Gastrocnemius medialis (tissue), 4 donors: ENCODE data around the gene ITGA3. TPM values are rescaled to one million over a fixed set of nuclear protein-coding genes. Genes with fewer than 3 reads are reported as not detected.
A peak's percentile ranks its signal among the peaks of the same experiment; 100 is the strongest.

Experiments used
- ATAC-seq, 2 donors: fragments of 150-250 bp; one replicate each; pipeline ENCODE4 v1.9.1; 2016
- DNase-seq, 2 donors: peaks; one replicate each; pipeline ENCODE4 v3.0.0-alpha.2; 2019
- H3K27ac ChIP-seq, 4 donors: fragments of 200-600 bp; sonication (generic); 1 replicate in 1 of 4; 2 replicates in 3 of 4; pipeline ENCODE4 v1.5.1; 2016 to 2018; ENCODE audit warnings: mild to moderate bottlenecking in 2 of 4, moderate library complexity in 1 of 4
- H3K27me3 ChIP-seq, 3 donors: fragments of 200-600 bp; sonication (generic) in 2 of 3; 1 replicate in 1 of 3; 2 replicates in 2 of 3; pipeline versions ENCODE4 v1.5.1 to v1.6.0; 2016 to 2019; ENCODE audit warnings: mild to moderate bottlenecking in 1 of 3, moderate library complexity in 1 of 3
- H3K36me3 ChIP-seq, 2 donors: fragments of 200-600 bp; sonication (generic) in 1 of 2; one replicate each; pipeline ENCODE4 v1.5.1; 2017 to 2018
- H3K4me1 ChIP-seq, 2 donors: fragments of 200-600 bp; sonication (generic) in 1 of 2; one replicate each; pipeline ENCODE4 v1.5.1; 2016 to 2017; ENCODE audit warnings: mild to moderate bottlenecking in 2 of 2
- H3K4me3 ChIP-seq, 4 donors: fragments of 200-600 bp; sonication (generic) in 3 of 4; 1 replicate in 1 of 4; 2 replicates in 3 of 4; pipeline ENCODE4 v1.5.1; 2016 to 2019; ENCODE audit warnings: mild to moderate bottlenecking in 2 of 4
- H3K9me3 ChIP-seq, 3 donors: fragments of 200-600 bp; sonication (generic) in 2 of 3; 1 replicate in 1 of 3; 2 replicates in 2 of 3; pipeline ENCODE4 v1.5.1; 2016 to 2019
- POLR2A ChIP-seq, 2 donors: fragments of 450-650 bp; IDR thresholded peaks; one replicate each; pipeline ENCODE4 v1.6.1; 2017; ENCODE audit warnings: antibody characterized with exemption in 2 of 2, mild to moderate bottlenecking in 2 of 2, moderate library complexity in 2 of 2
- in situ Hi-C, 4 donors: fragments of 200-750 bp; cut with MboI; loops; one replicate each; pipeline versions ENCODE4 v1.15.0 to v1.8.0; 2017; ENCODE audit warnings: low sequenced_read_pairs in 4 of 4
- intact Hi-C: fragments of 100-400 bp; cut with DNase I; formaldehyde crosslinking; loops from one replicate; pipeline ENCODE4 v1.15.1; 2023; ENCODE audit warnings: low total_unique reads
- total RNA-seq, 4 donors: library from RNA; depleted of rRNA; stranded (reverse); fragments of >200 nt; gene quantifications; one replicate each; pipeline versions ENCODE4 v1.1.0 to v1.2.3, GENCODE V29; 2016
- TF ChIP-seq, protein P1 (sequence below), 5 experiments: fragments of 450-650 bp in 3 of 5; fragments of 200-600 bp in 2 of 5; sonication (generic) in 2 of 5; IDR thresholded peaks in 4 of 5; conservative IDR thresholded peaks in 1 of 5; 1 replicate in 4 of 5; 2 replicates in 1 of 5; pipeline ENCODE4 v1.5.1; 2016 to 2019; ENCODE audit warnings: antibody characterized with exemption in 5 of 5, mild to moderate bottlenecking in 3 of 5, moderate library complexity in 3 of 5

ITGA3 gene
- total RNA-seq, 4 donors from 2014 or later, result 5.1 to 25.9 (median 18.4) TPM

DNA sequence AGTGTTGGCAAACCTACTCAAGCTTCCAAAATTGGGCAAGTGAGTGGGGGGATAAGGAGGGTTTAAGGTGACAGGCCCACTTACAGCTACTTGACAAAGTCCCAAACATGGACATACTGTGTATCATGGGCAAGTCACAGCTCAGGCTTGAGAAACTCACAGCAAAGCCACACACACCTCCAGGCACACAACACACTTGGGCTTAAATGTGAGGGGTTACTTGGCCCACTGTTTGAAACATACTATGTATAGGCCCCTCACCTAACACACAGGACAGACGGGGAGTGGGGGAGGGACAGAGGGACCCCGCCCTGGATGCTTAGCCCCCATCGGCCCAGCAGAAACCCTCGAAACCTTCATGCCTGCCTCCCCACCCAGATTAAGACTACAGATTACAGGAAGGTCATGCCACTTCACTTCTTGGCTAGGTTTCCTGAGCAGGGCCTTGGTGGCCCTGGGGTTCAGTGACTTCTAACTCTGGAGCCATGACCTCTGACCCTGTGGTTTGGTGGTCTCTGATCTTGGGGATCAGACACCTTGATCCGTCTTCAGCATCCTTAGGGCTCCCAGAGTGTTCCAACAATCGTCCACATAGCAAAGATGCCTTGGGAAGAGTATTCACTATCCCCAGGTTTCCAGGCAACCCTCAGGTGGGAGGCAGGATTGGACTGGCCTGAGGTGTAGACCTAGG is 76.3 kb downstream of the ITGA3 start:
- in situ Hi-C loops (no loop called here), intact Hi-C loops (loop anchor here (2.0 to 5.0 kb wide), 3 partner anchors 19 to 37 kb away; partner anchors contain the start of genes PDK2 and SGCA)
- DNase-seq (no peak), ATAC-seq (no peak)
- H3K9me3 ChIP-seq, result no peaks in the 10 kb centered on the region
- H3K27ac ChIP-seq, result peak overlapping the region; percentile 89 to 95 (median 95)
- H3K27me3 ChIP-seq, result peaks cover 0 to 4% (median 0%) of the 10 kb centered on the region in 3 donors
- TF ChIP-seq, protein P1, sequence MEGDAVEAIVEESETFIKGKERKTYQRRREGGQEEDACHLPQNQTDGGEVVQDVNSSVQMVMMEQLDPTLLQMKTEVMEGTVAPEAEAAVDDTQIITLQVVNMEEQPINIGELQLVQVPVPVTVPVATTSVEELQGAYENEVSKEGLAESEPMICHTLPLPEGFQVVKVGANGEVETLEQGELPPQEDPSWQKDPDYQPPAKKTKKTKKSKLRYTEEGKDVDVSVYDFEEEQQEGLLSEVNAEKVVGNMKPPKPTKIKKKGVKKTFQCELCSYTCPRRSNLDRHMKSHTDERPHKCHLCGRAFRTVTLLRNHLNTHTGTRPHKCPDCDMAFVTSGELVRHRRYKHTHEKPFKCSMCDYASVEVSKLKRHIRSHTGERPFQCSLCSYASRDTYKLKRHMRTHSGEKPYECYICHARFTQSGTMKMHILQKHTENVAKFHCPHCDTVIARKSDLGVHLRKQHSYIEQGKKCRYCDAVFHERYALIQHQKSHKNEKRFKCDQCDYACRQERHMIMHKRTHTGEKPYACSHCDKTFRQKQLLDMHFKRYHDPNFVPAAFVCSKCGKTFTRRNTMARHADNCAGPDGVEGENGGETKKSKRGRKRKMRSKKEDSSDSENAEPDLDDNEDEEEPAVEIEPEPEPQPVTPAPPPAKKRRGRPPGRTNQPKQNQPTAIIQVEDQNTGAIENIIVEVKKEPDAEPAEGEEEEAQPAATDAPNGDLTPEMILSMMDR (IDR thresholded peaks at IDR 0.05 in 4 of 5, conservative IDR thresholded peaks at IDR 0.05 in 1 of 5), result no peak
- TF ChIP-seq POLR2A (IDR thresholded peaks at IDR 0.05), result no peak
- peaks cover 35 to 47% of the 10 kb centered on the region in 2 donors for H3K4me1 ChIP-seq
- no peak overlapping the region for H3K4me3 ChIP-seq
- H3K36me3 ChIP-seq, result peaks cover 0 to 16% of the 10 kb centered on the region in 2 donors

DNA sequence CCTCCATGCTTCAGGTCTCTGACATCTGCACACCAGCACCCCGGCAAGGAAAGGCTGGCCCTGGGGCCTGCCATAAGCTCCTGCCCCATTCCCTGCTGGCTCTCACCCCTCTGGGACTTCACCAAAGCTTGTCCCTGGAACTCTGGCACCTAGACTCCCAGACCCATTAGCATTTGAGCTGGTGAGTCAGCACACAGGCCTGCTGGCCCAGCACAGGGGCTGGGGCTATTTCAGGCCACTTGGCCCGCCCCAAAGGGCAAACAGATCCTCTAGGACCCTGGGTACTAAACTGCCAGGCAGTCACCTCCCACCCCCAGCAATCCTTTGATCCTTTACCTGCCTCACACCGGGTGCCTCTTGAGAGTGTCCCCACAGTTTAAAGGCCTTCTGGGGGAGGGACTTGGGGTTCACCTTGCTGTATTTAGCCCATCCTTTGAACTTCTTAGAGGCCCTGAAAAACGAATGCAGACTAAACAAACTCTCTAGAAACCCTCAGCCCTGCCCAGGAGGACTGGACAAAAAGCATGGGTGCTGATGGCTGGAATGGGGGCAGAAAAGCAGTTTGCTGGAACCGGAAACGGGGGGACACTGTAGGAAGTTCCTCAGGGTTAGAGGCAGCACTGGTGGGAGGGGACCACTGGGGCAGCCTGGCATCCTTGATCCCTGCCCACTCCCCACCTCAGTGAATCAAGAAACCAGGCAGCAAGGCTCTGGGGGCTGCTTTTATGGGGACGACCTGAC is 77.3 kb downstream of the ITGA3 start:
- ATAC-seq (peak; percentile 89 to 93), DNase-seq (peak; percentile 81 to 90)
- no peaks in the 10 kb centered on the region for H3K9me3 ChIP-seq
- peak overlapping the region; percentile 89 to 95 (median 95) for H3K27ac ChIP-seq
- peaks cover 0 to 4% (median 0%) of the 10 kb centered on the region in 3 donors for H3K27me3 ChIP-seq
- in situ Hi-C loops (no loop called here), intact Hi-C loops (loop anchor here (2.0 to 5.0 kb wide), 3 partner anchors 20 to 38 kb away; partner anchors contain the start of genes PDK2 and SGCA)
- TF ChIP-seq POLR2A (IDR thresholded peaks at IDR 0.05), result no peak
- peaks cover 35 to 47% of the 10 kb centered on the region in 2 donors for H3K4me1 ChIP-seq
- no peak overlapping the region for H3K4me3 ChIP-seq
- peaks cover 0 to 25% of the 10 kb centered on the region in 2 donors for H3K36me3 ChIP-seq

DNA sequence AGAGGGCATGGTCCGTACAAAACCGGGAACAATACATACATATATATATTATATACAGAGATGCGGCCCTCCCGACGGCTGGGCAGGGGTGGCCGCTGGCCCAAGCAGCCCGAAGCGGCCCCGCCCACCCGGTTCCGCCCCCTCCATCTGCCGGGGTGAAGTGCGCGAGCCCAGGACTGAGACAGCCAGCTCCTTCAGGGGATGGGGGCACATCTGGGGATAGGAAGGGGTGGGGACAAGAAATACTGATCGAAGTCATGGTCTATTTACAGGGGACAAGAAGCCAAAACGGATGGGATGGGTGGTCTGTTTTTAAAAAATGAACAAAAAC is 77.8 kb downstream of the ITGA3 start:
- peaks cover 35 to 47% of the 10 kb centered on the region in 2 donors for H3K4me1 ChIP-seq
- H3K27me3 ChIP-seq, result peaks cover 0 to 2% (median 0%) of the 10 kb centered on the region in 3 donors
- DNase-seq, result no peak
- in situ Hi-C loops (no loop called here), intact Hi-C loops (loop anchor here (2.0 to 5.0 kb wide), 3 partner anchors 21 to 39 kb away; partner anchors contain the start of genes PDK2 and SGCA)
- no peak for TF ChIP-seq POLR2A (IDR thresholded peaks at IDR 0.05)
- TF ChIP-seq, protein P1 (IDR thresholded peaks at IDR 0.05 in 4 of 5, conservative IDR thresholded peaks at IDR 0.05 in 1 of 5), result no peak
- no peaks in the 10 kb centered on the region for H3K9me3 ChIP-seq
- ATAC-seq, result peak in 1 of 2 donors; percentile 8
- peak overlapping the region; percentile 89 to 95 (median 95) for H3K27ac ChIP-seq
- H3K4me3 ChIP-seq, result no peak overlapping the region
- H3K36me3 ChIP-seq, result peaks cover 0 to 31% of the 10 kb centered on the region in 2 donors

DNA sequence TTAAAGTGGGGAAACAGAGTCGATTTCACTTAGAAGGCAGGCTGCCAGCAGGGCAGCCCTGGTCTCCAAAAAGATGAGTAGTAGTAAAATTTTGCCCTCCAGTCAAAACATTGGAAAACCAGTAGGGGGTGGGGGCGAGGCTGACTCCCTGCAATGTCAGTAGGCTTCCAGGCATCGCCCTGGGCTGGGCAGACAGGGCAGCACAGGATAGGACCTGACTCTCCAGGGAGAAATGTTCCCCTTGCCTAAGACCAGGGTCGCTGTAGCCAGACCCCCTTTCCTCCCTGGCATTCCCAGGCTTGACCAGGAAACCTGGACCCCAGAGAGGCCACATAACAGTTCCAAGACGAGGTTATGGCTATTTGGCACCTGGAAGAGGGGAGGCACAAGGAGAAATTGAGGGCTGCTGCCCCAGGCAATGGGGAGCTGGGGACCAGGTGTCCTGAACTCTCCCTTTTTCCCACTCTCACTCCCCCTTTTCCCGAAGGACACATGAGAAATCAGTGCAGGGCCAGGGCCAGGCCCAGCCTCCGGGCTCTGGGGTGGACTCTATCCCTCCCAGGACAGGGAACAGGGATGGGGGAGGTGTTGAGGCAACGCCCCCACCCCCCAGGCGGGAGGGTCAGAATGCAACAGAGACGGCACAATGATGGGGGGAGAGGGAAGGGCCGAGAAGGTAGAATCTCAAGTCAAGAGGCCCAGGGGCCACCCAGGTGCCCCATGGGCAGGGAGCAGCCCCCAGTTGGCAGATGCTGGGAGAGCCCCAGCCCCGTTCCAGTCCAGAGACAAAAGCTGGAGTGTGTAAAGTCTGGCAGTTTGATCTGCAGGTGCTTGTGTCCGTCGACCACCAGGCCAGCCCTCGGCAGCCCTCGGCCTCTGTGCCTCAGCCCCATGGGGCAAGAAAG is 78.5 kb downstream of the ITGA3 start:
- no peaks in the 10 kb centered on the region for H3K27me3 ChIP-seq
- peak overlapping the region; percentile 89 to 95 (median 95) for H3K27ac ChIP-seq
- peaks cover 36 to 43% of the 10 kb centered on the region in 2 donors for H3K4me1 ChIP-seq
- no peak for ATAC-seq
- H3K36me3 ChIP-seq, result peaks cover 0 to 38% of the 10 kb centered on the region in 2 donors
- in situ Hi-C loops (no loop called here), intact Hi-C loops (loop anchor here (5.0 kb wide), 1 partner anchor 33 kb away; the partner anchor contains the start of gene SGCA)
- H3K9me3 ChIP-seq, result no peaks in the 10 kb centered on the region
- no peak overlapping the region for H3K4me3 ChIP-seq
- DNase-seq, result no peak
- no peak for TF ChIP-seq POLR2A (IDR thresholded peaks at IDR 0.05)
- TF ChIP-seq, protein P1 (IDR thresholded peaks at IDR 0.05 in 4 of 5, conservative IDR thresholded peaks at IDR 0.05 in 1 of 5), result no peak
